ENCODE measurements around the gene VWA1.
"Not testable (repeated sequence)": the region's sequence is repeated elsewhere in the genome, so short reads cannot be mapped to it uniquely, and the experiment has no call there.

Gene VWA1

GRCh38 chr1:1399187-1399871, 36.2 kb upstream of the VWA1 start, which contains the start of gene CCNL2:
CCNL2 (minus strand) TSS chr1:1399335; CDS start chr1:1399306, 29 bp downstream.
- peak within 1 kb of the TSS; percentile 90 for H3K27ac Mint-ChIP-seq
- peaks cover 33% of the 10 kb centered on the region for H3K4me1 Mint-ChIP-seq
- ATAC-seq (ENCODE audit: low read depth) (peak; percentile 93), DNase-seq (ENCODE audit: low spot score in 2 of 2) (peak; percentile 98 to 99)
- no peaks in the 10 kb centered on the region for H3K9me3 Mint-ChIP-seq
- H3K27me3 Mint-ChIP-seq: no peaks in the 10 kb centered on the region
- H3K4me3 Mint-ChIP-seq: peak within 1 kb of the TSS; percentile 92
- peaks cover 12% of the 10 kb centered on the region for H3K36me3 Mint-ChIP-seq

GRCh38 chr1:1399872-1400575, 35.5 kb upstream of the VWA1 start:
- H3K4me1 Mint-ChIP-seq: peaks cover 33% of the 10 kb centered on the region
- H3K36me3 Mint-ChIP-seq: peaks cover 15% of the 10 kb centered on the region
- H3K27ac Mint-ChIP-seq: peak overlapping the region; percentile 90
- no peaks in the 10 kb centered on the region for H3K27me3 Mint-ChIP-seq
- H3K4me3 Mint-ChIP-seq: peak overlapping the region; percentile 92
- ATAC-seq (ENCODE audit: low read depth) (no peak), DNase-seq (ENCODE audit: low spot score in 2 of 2) (no peak)
- no peaks in the 10 kb centered on the region for H3K9me3 Mint-ChIP-seq

GRCh38 chr1:1400576-1401456, 34.7 kb upstream of the VWA1 start:
- Mint-ChIP-seq H3K27me3 (no peaks in the 10 kb centered on the region), H3K4me3 (peak overlapping the region; percentile 92), H3K36me3 (peaks cover 14% of the 10 kb centered on the region), H3K27ac (no peak overlapping the region), H3K9me3 (no peaks in the 10 kb centered on the region), H3K4me1 (peaks cover 32% of the 10 kb centered on the region)
- ATAC-seq (ENCODE audit: low read depth) (no peak), DNase-seq (ENCODE audit: low spot score in 2 of 2) (no peak)

GRCh38 chr1:1401457-1402010, 34.0 kb upstream of the VWA1 start:
- no peak for DNase-seq (ENCODE audit: low spot score in 2 of 2)
- Mint-ChIP-seq H3K4me3 (no peak overlapping the region), H3K27me3 (no peaks in the 10 kb centered on the region), H3K4me1 (peaks cover 35% of the 10 kb centered on the region), H3K27ac (no peak overlapping the region), H3K9me3 (no peaks in the 10 kb centered on the region), H3K36me3 (peaks cover 16% of the 10 kb centered on the region)
- ATAC-seq (ENCODE audit: low read depth): no peak

GRCh38 chr1:1402072-1402900, 33.2 kb upstream of the VWA1 start:
- ATAC-seq (ENCODE audit: low read depth) (no peak), DNase-seq (ENCODE audit: low spot score in 2 of 2) (peak in 1 of 2 donors; percentile 21)
- H3K27ac Mint-ChIP-seq: no peak overlapping the region
- peaks cover 16% of the 10 kb centered on the region for H3K36me3 Mint-ChIP-seq
- H3K4me1 Mint-ChIP-seq: peaks cover 35% of the 10 kb centered on the region
- no peak overlapping the region for H3K4me3 Mint-ChIP-seq
- no peaks in the 10 kb centered on the region for H3K9me3 Mint-ChIP-seq
- H3K27me3 Mint-ChIP-seq: no peaks in the 10 kb centered on the region

GRCh38 chr1:1402901-1403392, 32.5 kb upstream of the VWA1 start:
- not testable (repeated sequence) for ATAC-seq (ENCODE audit: low read depth); H3K27me3 Mint-ChIP-seq; H3K9me3 Mint-ChIP-seq; H3K27ac Mint-ChIP-seq; DNase-seq (ENCODE audit: low spot score in 2 of 2); H3K4me3 Mint-ChIP-seq
- H3K36me3 Mint-ChIP-seq: peaks cover 16% of the 10 kb centered on the region
- peaks cover 35% of the 10 kb centered on the region for H3K4me1 Mint-ChIP-seq

GRCh38 chr1:1403653-1404052, 31.8 kb upstream of the VWA1 start:
- ATAC-seq (ENCODE audit: low read depth) (no peak), DNase-seq (ENCODE audit: low spot score in 2 of 2) (no peak)
- Mint-ChIP-seq H3K4me1 (peaks cover 36% of the 10 kb centered on the region), H3K9me3 (no peaks in the 10 kb centered on the region), H3K4me3 (no peak overlapping the region), H3K27ac (peak overlapping the region; percentile 78), H3K27me3 (no peaks in the 10 kb centered on the region), H3K36me3 (peaks cover 16% of the 10 kb centered on the region)

GRCh38 chr1:1406101-1406820, 29.2 kb upstream of the VWA1 start:
- no peak for ATAC-seq (ENCODE audit: low read depth)
- no peaks in the 10 kb centered on the region for H3K9me3 Mint-ChIP-seq
- DNase-seq (ENCODE audit: low spot score in 2 of 2): no peak
- peak overlapping the region; percentile 92 for H3K4me3 Mint-ChIP-seq
- peaks cover 16% of the 10 kb centered on the region for H3K36me3 Mint-ChIP-seq
- peaks cover 21% of the 10 kb centered on the region for H3K4me1 Mint-ChIP-seq
- no peaks in the 10 kb centered on the region for H3K27me3 Mint-ChIP-seq
- H3K27ac Mint-ChIP-seq: peak overlapping the region; percentile 97

GRCh38 chr1:1406821-1407635, 28.5 kb upstream of the VWA1 start, which contains the start of gene MRPL20:
MRPL20 (minus strand) TSS chr1:1407293; CDS start chr1:1407217, 76 bp downstream.
- peak within 1 kb of the TSS; percentile 92 for H3K4me3 Mint-ChIP-seq
- peaks cover 21% of the 10 kb centered on the region for H3K4me1 Mint-ChIP-seq
- H3K27me3 Mint-ChIP-seq: no peaks in the 10 kb centered on the region
- peak within 1 kb of the TSS; percentile 97 for H3K27ac Mint-ChIP-seq
- H3K9me3 Mint-ChIP-seq: no peaks in the 10 kb centered on the region
- DNase-seq (ENCODE audit: low spot score in 2 of 2) (peak; percentile 88 to 90), ATAC-seq (ENCODE audit: low read depth) (peak; percentile 95)
- peaks cover 15% of the 10 kb centered on the region for H3K36me3 Mint-ChIP-seq

GRCh38 chr1:1407636-1408318, 27.7 kb upstream of the VWA1 start:
- peaks cover 2% of the 10 kb centered on the region for H3K9me3 Mint-ChIP-seq
- peak; percentile 33 for ATAC-seq (ENCODE audit: low read depth)
- H3K27me3 Mint-ChIP-seq: no peaks in the 10 kb centered on the region
- H3K27ac Mint-ChIP-seq: peak overlapping the region; percentile 97
- peak overlapping the region; percentile 82 for H3K4me3 Mint-ChIP-seq
- H3K36me3 Mint-ChIP-seq: peaks cover 13% of the 10 kb centered on the region
- no peak for DNase-seq (ENCODE audit: low spot score in 2 of 2)
- peaks cover 16% of the 10 kb centered on the region for H3K4me1 Mint-ChIP-seq

- H3K4me3 Mint-ChIP-seq; H3K27ac Mint-ChIP-seq; H3K4me1 Mint-ChIP-seq; DNase-seq (ENCODE audit: low spot score in 2 of 2); H3K36me3 Mint-ChIP-seq; H3K9me3 Mint-ChIP-seq; H3K27me3 Mint-ChIP-seq; ATAC-seq (ENCODE audit: low read depth): not testable (repeated sequence)
Observed at GRCh38 chr1:1410238-1410637, 25.3 kb upstream of the VWA1 start.
